HFF-Myc (cell line): Measurements from ENCODE around the gene APELA.
"Not testable (repeated sequence)": the region's sequence is repeated elsewhere in the genome, so short reads cannot be mapped to it uniquely, and the experiment has no call there.

ENCODE experiments used
- DNase-seq: peaks from one replicate; pipeline ENCODE4 v3.0.0-alpha.2; 2011; ENCODE audit warnings: low read depth; ENCODE audit errors: extremely low read depth
- H3K4me3 ChIP-seq: replicated peaks from 2 replicates; pipeline ENCODE4 v1.5.1; 2011; ENCODE audit warnings: low read depth, mild to moderate bottlenecking, control low read depth, low read length
- TF ChIP-seq, protein P1 (sequence below): IDR thresholded peaks from 2 replicates; pipeline ENCODE4 v1.5.1; 2012; ENCODE audit warnings: mild to moderate bottlenecking, low read depth, low read length, control low read depth; ENCODE audit errors: missing control alignments

The APELA gene

DNA sequence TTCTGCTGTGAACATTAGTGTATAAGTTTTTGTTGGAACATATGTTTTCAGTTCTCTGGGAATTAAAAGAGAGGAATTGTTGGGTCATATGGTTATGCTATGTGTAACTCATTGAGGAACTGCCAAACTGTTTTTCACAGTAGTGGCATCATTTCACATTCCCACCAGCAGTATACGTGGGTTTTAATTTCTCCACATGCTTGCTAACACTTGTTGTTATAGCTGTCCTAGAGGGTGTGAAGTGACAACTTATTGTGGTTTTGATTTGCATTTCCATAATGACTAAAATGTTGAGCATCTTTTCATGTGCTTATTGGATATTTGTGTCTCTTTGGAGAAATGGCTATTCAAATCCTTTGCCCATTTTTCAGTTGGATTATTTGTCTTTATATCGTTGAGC, 13.7 kb downstream of the APELA start:
- no peak overlapping the region for H3K4me3 ChIP-seq
- DNase-seq, result no peak
- TF ChIP-seq, protein P1, sequence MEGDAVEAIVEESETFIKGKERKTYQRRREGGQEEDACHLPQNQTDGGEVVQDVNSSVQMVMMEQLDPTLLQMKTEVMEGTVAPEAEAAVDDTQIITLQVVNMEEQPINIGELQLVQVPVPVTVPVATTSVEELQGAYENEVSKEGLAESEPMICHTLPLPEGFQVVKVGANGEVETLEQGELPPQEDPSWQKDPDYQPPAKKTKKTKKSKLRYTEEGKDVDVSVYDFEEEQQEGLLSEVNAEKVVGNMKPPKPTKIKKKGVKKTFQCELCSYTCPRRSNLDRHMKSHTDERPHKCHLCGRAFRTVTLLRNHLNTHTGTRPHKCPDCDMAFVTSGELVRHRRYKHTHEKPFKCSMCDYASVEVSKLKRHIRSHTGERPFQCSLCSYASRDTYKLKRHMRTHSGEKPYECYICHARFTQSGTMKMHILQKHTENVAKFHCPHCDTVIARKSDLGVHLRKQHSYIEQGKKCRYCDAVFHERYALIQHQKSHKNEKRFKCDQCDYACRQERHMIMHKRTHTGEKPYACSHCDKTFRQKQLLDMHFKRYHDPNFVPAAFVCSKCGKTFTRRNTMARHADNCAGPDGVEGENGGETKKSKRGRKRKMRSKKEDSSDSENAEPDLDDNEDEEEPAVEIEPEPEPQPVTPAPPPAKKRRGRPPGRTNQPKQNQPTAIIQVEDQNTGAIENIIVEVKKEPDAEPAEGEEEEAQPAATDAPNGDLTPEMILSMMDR, result no peak

DNA sequence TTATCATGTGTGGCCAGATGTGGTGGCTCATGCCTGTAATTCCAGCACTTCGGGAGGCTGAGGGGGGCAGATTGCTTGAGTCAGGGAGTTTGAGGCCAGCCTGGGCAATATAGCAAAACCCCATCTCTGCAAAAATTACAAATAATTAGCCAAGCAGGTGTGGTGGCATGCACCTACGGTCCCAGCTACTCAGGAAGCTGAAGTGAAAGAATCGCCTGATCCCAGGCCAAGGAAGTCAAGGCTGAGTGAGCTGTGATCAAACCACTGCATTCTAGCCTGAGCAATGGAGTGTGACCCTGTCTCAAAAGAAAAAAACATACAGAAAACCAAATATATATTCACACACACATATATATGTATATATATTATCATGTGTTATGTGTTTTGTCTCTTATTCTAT, 15.0 kb downstream of the APELA start:
- no peak overlapping the region for H3K4me3 ChIP-seq
- no peak for DNase-seq
- TF ChIP-seq, protein P1, result no peak

DNA sequence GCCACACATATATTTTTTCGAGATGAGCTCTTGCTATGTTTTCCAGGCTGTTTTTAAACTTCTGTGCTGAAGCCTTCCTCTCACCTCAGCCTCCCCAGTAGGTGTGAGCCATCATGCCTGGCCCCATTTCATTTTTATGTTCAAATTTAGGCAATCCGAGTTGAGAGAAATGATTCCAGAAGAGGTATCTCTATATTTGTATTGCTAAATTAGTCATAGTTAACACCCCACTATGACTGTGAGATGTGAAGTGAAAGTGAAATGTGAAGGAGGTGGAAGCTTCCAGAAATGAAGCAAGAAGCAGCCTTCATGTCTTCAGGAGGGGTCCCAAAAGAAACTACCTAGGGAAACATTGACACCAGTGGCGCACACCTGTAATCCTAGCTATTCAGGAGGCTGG, 17.7 kb downstream of the APELA start:
- TF ChIP-seq, protein P1, result no peak
- no peak overlapping the region for H3K4me3 ChIP-seq
- no peak for DNase-seq

DNA sequence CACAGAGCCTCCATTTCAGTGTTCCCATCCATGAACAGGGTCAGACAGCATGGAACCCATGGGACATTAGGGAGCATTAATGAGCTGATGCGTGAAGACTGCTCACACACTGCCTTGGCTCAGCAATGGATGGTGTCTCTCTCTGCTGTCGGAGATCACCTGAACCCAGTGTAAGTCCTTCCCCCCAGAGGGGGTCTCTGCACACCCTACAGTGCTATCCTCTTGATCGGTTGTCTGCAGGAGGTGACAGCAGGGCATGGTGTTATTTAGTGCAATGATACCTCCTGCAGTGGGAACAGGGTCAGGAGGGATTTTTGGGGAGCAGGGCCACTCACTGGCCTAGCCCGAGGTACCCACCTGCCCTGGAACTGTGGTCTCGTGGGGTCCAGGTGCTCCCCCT, 25.6 kb downstream of the APELA start:
- TF ChIP-seq, protein P1, result no peak
- no peak overlapping the region for H3K4me3 ChIP-seq
- no peak for DNase-seq

DNA sequence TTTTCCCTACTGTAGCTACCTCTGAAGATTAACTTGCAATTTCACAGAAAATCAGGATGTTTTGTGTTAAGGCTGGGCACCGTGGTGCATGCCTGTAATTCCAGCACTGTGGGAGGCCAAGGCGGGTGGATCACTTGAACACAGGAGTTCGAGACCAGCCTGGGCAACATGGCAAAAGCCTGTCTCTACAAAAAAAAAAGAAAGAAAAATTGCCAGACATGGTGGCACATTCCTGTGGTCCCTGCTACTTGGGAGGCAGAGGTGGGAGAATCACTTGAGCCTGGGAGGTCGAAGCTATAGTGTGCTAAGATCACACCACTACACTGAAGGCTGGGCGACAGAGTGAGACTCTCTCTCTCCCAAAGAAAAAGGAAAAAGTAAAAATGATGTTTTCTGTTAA, 27.4 kb downstream of the APELA start:
- DNase-seq, result no peak
- TF ChIP-seq, protein P1, result no peak
- no peak overlapping the region for H3K4me3 ChIP-seq

DNA sequence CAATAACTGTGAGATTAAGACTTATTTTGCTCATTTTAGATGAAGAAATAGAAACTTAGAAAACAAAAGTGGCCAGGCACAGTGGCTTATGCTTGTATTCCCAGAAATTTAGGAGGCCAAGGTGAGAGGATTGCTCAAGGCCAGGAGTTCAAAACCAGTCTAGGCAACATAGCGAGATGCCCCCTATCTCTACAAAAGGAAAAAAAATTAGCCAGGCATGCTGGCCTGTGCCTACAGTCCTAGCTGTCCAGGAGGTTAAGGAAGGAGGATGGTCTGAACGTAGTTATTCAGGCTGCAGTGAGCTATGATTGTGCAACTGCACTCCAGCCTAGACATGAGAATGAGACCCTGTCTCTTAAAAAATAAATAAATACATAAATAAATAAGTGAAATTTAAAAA, 28.0 kb downstream of the APELA start:
- TF ChIP-seq, protein P1, result no peak
- DNase-seq, result no peak
- H3K4me3 ChIP-seq, result no peak overlapping the region

DNA sequence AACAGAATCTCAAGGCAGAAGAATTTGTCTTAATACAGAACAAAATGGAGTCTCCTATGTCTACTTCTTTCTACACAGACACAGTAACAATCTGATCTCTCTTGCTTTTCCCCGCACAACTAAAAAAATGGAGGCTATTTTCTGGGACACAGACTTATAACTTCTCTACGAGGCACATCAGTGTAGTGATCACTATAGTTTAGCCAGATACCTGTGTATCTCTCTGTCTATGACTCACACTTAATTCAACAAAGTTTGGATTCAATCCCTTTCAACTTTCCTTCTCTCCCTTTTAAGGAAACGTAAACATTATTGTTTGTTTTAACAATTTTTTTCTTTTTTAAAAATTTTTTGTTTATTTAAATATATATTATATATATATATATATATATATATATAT, 29.4 kb downstream of the APELA start:
- DNase-seq, result no peak
- TF ChIP-seq, protein P1, result no peak
- no peak overlapping the region for H3K4me3 ChIP-seq

DNA sequence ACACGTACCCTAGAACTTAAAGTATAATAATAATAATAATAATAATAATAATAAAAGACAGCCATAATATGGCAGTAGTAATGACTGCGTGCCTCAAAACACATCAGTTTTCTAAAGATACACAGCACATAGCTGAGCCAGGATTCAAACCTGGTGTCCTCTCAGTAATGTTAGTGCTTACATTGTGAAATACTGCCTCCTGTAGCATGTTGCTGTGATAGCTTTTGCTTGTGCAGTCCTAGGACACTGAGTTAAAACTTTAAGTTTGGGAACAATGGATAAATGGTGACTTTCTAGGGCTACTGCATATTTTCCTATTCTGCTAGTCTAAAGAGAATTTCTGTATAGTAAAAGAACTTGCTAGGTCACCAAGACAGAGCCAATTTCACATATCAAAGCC, 36.5 kb downstream of the APELA start:
- not testable (repeated sequence) for DNase-seq, H3K4me3 ChIP-seq
